Anterior cingulate cortex (tissue), 58 donors: Measurements from ENCODE around the gene VDR.

ENCODE experiments used
- DNase-seq, 58 donors: peaks; one replicate each; lab custom pipeline; 2025; lab: John Stamatoyannopoulos, UW

Gene VDR

DNA sequence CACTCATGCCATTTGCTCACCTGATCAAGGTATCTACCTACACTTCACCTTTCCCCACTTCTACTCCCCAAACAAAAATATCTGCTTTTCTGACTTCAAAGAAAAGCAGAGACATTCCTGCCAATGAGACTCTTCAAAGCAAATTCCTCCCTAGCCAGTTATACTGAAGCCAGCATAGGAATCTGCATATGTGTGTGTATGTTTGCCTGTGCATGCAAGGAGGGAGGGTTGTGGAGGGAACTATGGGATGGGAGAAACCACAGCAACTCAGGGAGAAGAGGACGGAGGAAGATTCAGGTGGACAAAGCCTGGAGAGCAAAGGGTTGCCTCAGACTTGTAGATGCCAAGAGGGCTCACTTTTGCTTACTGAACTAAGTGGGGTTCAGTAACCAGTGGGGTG lies 26.4 kb upstream of the VDR start:
- no peak for DNase-seq

DNA sequence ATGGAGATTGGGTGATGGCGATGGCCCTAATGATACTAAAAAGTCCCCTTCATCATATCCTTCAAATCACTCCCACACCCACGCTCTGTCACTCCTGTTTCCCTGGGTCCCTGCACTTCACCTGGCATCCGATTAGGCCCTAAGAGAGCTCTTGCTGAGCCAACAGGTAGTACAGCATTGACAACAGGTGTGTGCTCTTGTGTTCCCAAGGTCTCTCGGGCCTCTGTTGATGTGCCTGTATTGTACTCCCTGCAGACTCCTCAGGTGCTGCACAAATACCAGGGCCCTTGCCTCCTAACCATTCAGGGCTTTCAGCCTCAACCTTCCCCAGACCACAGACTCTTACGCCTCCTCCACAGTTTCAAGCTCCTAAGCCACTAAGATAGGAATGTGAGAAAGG lies 25.8 kb upstream of the VDR start:
- no peak for DNase-seq

DNA sequence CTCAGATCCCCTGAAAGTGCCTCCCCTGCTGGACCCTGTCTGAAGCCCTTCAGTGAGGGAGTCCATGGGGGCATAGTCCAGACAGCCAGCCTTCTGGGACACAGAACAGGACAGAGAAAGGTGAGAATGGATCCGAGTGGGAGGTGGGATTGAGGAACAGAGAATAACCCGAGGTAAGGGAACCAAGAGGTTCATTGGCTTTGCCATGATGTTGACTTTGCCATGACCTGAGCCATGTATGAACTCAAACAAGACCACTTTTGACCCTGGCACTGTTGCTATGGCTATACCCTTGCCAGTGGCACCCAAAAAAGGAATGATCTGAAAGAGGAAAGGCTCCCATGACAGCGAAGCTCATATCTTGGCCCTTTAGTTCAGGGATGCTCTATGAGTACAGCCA lies 22.6 kb upstream of the VDR start:
- no peak for DNase-seq

DNA sequence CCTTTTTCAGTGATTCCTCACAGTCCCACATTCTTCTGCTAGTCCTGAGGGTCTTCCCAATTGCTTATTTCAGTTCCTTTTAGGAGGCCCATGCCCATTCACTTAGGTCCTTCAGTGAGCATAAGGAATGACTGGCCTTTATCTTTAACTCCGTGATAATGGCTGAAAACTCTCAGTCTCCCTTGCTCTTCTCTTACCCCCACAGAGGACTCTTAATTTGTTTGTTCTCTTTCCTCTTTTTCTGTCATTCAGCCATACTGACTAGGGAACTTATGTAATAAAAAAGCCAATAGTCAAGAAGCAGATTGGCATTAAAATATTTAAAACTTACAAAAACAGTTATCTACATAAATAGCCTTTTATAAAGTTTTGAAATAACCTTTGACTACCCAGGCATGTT lies 17.1 kb upstream of the VDR start:
- DNase-seq = no peak

DNA sequence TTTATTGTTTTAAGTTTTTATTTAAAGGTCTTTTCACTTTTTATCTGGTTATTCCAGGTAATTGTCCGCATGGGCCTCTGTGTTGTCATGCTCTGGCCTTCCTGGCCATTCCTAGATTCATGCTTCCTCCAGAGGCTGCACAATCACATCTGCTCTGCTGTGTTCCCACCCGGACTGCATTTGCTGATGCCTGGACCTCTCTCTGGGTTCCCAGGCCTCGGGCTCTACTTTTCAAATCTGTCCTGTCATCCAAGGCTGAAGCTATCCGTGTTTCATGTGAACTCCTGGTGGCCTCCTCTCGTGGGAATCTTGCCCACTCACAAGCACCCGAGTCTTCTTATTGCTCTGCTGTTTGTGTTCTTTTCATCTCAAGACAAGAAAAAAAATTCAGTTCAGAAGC lies 16.1 kb upstream of the VDR start:
- no peak for DNase-seq

DNA sequence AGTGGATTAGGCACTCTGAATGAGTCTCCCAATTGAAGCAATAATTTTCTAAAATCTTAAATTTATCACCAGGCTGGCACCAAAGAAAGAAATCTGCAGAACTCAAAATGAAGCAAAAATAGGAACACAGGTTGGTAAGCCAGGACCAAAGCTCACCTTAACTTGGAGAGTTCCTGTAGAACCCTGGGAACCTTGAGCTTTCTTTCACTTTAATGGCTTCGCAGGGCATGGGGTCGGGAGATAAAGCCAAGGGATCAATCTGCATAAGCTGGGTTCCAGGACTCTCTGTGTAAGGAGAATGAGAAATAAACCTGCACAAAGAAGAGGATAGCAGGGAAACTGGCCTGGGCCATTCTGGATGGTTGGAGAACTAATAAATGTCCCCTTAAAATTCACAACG lies 8.3 kb upstream of the VDR start:
- DNase-seq = no peak

DNA sequence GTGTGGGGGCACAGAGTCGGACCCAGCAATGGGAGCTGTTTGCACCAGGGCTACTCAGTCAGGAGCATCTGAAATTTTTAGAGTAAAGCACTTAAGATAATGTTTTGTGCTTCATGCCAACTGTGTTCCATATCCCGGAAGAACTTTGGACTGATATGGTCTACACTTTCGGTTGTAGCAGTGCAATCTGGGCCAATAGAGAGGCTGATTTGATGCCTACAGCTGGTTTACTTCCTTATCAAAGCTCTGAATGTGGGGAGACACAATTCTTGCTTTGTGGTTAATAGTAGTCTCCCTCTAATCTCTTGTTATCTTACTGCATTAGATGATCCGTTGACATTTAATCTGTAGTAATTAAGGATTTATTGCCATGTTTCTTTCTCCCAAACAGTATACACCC lies 7.8 kb upstream of the VDR start:
- DNase-seq = no peak

DNA sequence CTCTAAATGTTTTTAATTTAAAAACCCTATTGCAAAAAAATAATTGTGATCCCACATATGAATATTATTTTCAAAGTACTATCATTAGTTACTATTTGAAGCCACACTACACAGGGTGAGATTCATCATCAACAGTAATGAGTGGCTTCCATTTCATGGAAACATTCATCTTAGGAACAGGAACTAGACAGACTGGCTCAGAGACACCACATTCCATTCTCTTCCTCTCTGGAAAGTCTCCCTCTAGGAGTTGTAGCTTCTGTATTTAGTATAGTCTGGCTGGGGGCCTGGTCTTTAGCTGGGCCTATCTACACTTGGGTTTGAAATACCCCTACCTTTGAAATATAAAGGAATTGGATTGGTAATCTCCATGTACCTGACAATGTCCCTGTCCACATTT lies 6.2 kb upstream of the VDR start:
- no peak for DNase-seq

DNA sequence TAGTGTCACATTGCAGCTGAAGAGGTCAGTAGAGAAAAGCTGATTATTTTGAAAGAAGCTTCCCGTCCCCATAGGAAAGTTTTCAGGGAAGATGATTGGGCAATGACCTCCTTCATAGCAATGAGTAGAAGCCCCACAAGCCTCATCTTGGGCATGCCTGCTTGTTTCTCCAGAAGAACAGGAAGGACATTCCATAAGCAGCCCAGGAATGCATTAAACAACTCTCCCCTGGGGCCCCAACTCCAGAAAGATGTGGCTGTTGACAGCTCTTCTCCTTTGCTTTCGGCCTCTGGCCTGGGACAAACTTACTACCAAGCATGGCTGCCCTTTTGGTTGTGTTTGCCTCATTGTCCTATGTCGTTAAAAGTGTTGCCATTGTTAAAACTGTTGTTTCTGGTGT lies 5.7 kb upstream of the VDR start:
- DNase-seq = no peak

DNA sequence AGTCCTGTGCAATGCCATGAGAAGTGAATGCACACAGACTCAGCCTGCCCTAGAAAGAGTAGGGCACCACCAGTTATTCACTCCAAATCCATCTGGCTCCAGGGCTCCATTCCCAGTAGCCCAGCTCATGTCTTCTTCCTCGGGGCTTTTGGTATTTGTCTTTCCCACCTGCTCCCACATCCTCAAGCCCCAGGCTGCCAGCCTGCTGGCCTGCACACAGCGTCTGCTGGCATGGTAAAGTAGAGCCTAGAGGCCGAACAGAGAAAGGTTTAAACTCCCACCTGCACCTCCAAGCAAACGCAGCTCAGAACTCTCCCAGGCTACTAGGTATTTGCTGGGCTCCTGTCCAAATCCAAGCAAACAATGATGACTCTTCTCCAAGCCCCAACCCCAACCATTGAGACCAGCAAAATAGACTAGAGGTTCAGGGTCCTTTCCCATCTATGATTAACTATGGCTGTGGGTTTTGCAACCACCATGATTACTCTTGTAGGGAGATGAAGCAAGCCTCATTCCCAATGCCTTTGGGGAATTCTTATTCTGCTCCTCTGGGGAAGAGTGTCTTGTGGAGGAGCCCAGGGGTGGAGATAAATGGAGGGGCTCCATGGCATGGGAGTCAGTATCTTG lies 5.2 kb upstream of the VDR start:
- DNase-seq = no peak

DNA sequence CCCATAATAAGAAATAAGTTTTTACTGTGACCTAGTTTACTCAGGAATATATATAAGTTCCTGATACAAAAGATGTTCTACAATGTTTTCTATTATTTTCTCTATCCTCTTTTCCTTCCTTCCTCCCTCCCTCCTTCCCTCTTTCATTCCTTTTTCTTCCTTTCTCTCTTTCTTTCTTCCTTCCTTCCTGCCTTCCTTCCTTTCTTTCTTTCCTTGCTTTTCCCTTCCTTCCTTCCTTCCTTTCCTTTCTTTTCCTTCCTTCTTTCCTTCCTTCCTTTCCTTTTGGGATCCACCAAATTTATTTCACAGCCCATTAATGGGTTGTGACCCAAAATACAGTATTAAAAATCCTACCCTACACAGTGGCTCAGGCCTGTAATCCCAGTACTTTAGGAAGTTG lies 3.9 kb upstream of the VDR start:
- DNase-seq = no peak

DNA sequence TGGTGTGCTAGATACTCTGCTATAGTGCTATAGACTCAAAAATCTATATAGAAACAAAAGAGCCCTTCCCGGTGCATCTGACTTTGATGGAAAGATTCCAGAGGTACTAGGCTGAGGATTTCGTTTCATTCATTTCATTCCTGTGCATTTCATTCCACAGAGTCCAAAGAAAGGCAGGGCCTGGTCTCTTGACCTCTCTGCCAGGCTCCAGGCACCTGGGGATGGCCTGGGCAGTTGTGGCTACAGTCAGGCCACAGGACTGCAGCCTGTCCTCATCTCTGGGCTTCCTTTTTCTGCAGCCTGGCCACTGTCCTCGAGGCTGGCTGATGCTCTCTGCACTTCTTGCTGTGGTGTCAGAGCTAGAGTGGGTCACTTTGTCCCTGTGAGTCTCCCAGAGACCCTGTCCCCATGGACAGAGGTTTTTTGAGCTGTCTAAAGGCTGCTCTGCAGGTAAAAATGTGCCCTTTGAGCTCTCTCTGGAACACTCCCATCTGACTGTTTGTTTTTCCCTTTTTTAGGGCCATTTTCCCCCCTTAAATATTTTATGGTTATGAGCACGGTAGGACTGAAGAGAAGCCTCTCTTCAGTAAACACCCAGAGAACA lies 3.2 kb upstream of the VDR start:
- DNase-seq = no peak

DNA sequence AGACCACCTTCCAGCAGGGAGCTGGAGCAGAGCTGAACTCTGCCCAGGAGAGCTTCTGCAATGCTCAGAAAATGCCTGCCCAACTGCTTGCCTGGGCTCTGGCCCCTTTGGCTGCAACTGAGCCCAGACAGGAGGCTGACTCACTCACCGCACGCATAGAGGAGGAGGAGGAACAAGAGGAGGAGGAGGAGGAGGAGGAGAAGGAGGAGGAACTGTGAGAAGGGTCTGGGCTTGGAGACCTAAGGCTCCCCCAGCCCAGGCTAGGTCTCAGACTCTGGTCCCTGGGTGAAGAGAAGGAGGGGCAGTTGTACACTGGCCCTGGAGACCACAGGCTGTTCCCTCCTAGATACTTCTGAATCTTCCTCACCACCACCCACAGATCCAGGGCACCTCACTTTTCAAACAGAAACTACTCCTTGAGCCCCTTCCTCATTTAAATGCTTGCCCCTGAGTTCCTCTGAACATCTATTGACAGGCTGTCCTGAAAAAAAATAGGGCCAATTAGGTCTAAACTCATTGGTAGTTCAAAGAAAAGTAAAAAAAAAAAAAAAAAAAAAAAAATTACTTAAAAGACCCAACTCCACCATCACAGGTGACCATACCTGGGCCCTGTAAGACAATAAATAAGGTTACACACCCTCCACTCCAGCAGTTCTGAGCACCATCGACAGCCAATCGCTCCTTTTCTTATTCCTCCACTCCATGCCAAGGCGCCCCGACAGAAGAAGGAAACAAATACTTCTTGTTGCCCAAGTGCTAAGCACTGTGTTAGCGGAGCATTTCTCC lies 674 bp downstream of the VDR start:
- peak in 3 of 58 donors; percentile 3 to 7 (median 6) for DNase-seq

DNA sequence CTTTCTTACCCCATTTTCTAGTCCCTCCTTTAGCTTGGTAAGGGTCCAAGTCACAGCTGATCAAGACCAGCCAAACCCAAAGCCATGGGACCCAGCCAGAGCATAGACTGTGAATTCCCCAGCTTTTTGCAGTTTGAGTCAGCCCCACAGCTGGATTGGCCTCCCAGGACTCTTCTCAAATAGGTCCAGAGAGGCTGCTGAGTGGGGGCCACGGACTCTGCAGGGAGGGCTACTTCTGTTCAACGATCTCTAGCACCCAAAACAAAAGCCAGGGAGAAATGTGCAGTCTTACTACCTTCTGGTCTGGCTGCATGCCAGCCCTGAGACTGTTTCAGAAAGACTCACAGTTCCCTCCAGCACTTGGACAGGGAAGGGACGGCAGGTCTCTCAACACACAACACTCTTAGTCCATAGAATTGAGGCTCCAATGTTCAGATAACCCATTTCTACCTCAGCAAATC lies 1.6 kb downstream of the VDR start:
- DNase-seq = no peak

DNA sequence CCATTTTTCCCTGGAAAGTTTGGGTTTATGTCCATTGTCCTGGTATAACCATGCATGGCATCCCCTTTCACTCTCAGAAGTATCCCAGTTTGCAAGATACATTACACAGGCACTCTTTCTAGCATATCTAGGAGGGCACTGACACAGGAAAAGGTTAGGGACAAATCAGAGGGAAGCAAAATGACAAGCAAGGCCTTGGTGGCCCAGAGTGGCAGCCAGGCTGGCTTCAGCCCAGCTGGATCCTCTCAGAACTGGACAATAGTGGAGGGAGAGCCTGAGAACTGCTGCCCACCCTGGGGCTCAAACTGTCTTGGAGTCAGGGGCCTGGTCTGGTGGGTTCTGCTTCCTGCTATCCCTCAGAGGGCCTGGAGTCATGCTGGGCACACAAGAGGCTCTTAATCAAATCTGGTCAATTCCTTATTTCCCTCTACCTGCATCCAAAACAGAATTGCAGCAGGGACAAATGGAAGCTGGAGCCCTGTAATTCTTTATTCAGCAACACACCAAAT lies 2.6 kb downstream of the VDR start:
- DNase-seq = no peak

DNA sequence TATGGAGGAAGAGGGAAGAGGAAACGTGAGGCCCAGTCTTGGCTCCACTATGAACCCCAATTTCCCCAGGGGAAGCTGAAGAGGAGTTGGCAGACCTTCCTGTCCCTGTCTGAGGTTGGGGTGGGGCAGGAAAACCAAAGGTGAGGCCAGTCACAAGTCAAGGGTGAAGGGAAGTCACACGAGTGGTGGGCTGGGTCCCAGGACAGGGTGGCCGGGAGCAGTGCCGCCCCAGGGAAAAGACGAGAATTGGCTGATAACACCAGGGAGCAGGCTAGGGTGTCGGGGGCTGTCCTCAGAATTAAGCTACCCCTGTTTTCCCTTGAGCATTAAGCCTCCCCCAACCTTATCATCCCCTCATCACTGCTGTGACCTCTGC lies 3.1 kb downstream of the VDR start:
- no peak for DNase-seq

DNA sequence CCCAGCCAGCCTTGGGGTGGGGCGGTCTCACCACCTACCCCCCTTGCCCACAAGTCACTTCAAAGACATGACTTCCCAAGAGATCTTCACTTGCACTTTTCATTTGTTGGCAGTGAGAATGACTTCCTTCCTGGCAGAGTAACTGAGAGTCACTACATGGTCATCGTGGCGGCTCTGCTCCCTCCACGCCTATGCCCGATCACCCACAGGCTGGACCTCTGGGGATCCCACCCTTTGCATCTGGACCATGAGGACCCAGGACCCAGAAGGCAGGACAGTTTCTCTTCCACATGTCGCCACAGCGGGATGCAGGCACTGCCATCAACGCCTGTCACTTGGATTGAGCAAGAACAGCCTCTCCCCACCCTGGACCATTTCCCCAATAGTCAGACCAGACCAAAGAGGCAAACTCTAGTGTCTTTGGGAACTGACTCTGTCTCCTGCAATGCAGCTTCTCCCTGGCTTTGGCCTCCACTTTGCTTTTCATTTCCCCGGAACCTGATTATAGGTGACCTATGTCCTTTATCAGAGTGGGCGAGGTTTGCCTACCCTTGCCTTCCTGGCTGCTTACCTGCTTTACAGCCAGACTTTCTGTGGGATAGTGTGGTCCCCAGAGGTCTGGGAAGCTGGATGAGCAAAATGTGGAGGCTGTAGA lies 3.6 kb downstream of the VDR start:
- DNase-seq = no peak

DNA sequence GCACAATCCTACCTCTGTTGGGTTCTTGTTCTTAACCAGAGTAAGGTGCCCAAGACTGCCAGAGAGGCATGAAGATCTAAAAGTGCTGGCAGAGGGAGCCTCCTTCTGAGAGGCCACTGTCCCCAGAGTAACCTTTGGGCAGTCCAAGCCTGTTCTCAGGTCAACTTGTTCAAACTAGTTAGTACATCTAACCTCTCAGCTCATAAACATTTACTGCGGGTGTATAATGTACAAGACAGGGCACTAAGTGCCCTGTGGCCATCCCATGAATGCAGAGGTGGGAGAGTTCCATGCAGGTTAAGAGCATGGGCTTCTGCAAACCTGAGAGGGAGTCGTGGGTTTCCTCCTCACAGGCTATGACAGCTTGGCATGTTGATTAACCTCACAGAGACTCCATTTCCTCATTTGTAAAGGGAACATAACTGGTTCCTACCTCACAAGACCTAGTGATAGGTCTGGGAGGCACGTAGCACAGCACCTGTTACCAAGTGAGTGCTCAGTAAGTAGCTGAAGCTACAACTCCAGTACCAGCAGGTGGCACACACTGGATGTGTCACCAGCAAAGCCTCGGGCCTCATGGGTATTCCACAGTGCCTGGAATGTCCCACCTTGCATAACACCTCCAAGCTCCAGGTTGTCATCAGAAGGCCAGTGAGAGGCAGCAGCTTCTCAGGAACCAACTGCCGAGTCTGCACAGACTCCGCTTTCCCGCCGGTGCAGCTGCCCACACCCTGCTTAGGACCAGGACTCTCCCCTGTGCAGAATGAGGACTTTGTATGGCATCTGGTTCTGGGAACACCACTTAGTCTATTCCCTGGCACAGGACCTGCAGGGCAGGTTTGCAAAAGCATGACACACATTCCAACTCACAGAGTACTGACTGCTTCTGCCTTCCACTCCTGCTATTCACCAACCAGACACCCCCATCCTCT lies 4.4 kb downstream of the VDR start:
- no peak for DNase-seq

DNA sequence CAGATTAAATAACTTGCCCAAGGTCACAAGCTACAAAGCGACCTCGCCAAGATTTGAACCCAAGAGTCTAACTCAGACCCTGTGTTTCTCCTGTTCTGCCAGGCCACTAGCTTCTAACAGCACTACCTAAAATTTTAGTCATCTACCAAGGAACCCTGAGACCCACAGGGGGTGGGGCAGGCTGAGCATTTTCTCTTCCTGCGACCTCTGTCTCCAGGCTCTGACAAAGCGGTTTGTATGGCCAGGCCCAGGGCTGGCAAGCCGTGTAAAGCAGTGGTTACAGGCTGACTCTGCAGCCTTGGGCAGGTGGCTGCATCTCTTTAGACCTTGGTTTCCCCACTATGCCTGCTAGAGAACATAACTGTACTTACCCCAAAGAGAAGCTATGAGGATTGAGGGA lies 5.3 kb downstream of the VDR start:
- no peak for DNase-seq

DNA sequence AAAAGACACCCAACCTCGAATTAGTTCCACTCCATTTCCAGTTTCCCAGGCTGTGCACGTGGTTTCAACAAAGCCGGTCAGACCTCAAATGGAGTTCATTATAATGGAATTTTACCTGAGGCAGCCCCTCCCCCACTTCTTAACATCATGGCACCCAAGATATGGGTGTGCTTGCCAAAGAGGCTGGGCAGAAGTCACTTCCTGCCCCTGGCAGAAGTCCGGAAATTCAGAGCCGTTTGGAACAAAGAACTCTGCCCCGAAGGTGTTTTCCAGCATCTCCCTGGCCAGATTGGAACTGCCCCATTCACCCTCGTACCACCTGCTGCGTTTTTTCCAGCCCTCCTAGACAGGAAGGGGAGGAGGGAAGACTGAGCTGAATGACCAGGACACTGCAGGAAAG lies 8.2 kb downstream of the VDR start:
- no peak for DNase-seq
